IMR-90 (cell line): ENCODE measurements around the gene SPDEF. TPM values are rescaled to one million over a fixed set of nuclear protein-coding genes. Genes with fewer than 3 reads are reported as not detected.

ENCODE experiments used
- ATAC-seq: fragments of 200-7000 bp; cut with Tn5 transposase; 2 replicates; pipeline ENCODE4 v1.9.1; 2020; ENCODE audit warnings: low read depth, mild to moderate bottlenecking, moderate library complexity
- BruUV-seq: library from RNA; stranded (reverse); fragments of 400-500 nt; replicated peaks from 2 replicates; lab custom pipeline; 2021; lab: Mats Ljungman, UMichigan
- CTCF ChIA-PET: fragments of 300-600 bp; formaldehyde crosslinking; extraction: SDS; loops from one replicate; lab custom pipeline; 2021; ENCODE audit warnings: antibody characterized with exemption; lab: Yijun Ruan, JAX
- POLR2A ChIA-PET: fragments of 300-600 bp; sonication (Branson Sonifier 250); formaldehyde crosslinking; loops from one replicate; lab custom pipeline; 2022; ENCODE audit warnings: antibody characterized with exemption; ENCODE audit not compliant: unreplicated experiment; lab: Charles Lee
- DNase-seq: peaks from one replicate; pipeline ENCODE4 v3.0.0; 2013
- H2AFZ ChIP-seq: replicated peaks from 2 replicates; pipeline ENCODE3; 2013; ENCODE audit warnings: low read length, mild to moderate bottlenecking; ENCODE audit not compliant: poor library complexity
- H2AK5ac ChIP-seq: 2 replicates; pipeline ENCODE4 v1.6.1; 2013; ENCODE audit warnings: low read depth, low read length, inconsistent platforms
- H2AK9ac ChIP-seq: replicated peaks from 2 replicates; pipeline ENCODE3; 2013; ENCODE audit warnings: mild to moderate bottlenecking, low read depth, low read length, moderate library complexity; ENCODE audit not compliant: poor library complexity
- H2BK120ac ChIP-seq: 2 replicates; pipeline ENCODE4 v1.6.1; 2013; ENCODE audit warnings: low read depth, low read length, inconsistent platforms
- H2BK15ac ChIP-seq: 3 replicates; pipeline ENCODE4 v1.6.1; 2013; ENCODE audit warnings: low read depth, low read length, inconsistent platforms
- H2BK20ac ChIP-seq: 2 replicates; pipeline ENCODE4 v1.6.1; 2013; ENCODE audit warnings: low read depth, mild to moderate bottlenecking, inconsistent platforms, low read length, moderate library complexity
- H2BK5ac ChIP-seq: 2 replicates; pipeline ENCODE4 v1.6.1; 2013; ENCODE audit warnings: mild to moderate bottlenecking, low read depth, low read length, inconsistent platforms; ENCODE audit not compliant: poor library complexity, severe bottlenecking
- H3K14ac ChIP-seq: replicated peaks from 2 replicates; pipeline ENCODE4 v1.6.1; 2013; ENCODE audit warnings: low read depth, low read length, inconsistent platforms
- H3K18ac ChIP-seq: 2 replicates; pipeline ENCODE4 v1.6.1; 2013; ENCODE audit warnings: low read depth, low read length, control low read depth
- H3K23ac ChIP-seq: 2 replicates; pipeline ENCODE4 v1.6.1; 2013; ENCODE audit warnings: low read depth, low read length, inconsistent platforms
- H3K27ac ChIP-seq: 2 replicates; pipeline ENCODE4 v1.5.1; 2013; ENCODE audit warnings: mild to moderate bottlenecking, control low read depth, low read length; ENCODE audit not compliant: insufficient read depth
- H3K27me3 ChIP-seq: 2 replicates; pipeline ENCODE4 v1.6.1; 2013; ENCODE audit warnings: low read length; ENCODE audit not compliant: control insufficient read depth, insufficient read depth
- H3K36me3 ChIP-seq: 2 replicates; pipeline ENCODE4 v1.6.1; 2013; ENCODE audit warnings: low read length, mixed read lengths; ENCODE audit not compliant: control insufficient read depth, insufficient read depth
- H3K4ac ChIP-seq: 2 replicates; pipeline ENCODE4 v1.6.1; 2013; ENCODE audit warnings: low read depth, low read length, inconsistent platforms
- H3K4me1 ChIP-seq: 2 replicates; pipeline ENCODE4 v1.6.1; 2013; ENCODE audit warnings: low read length, mixed read lengths; ENCODE audit not compliant: control insufficient read depth, insufficient read depth
- H3K4me2 ChIP-seq: 2 replicates; pipeline ENCODE4 v1.6.1; 2013; ENCODE audit warnings: low read depth, mild to moderate bottlenecking, control low read depth, low read length, moderate library complexity
- H3K4me3 ChIP-seq: 2 replicates; pipeline ENCODE4 v1.5.1; 2013; ENCODE audit warnings: low read depth, mild to moderate bottlenecking, control low read depth, low read length, moderate library complexity; ENCODE audit not compliant: insufficient read depth
- H3K56ac ChIP-seq: 2 replicates; pipeline ENCODE4 v1.6.1; 2013; ENCODE audit warnings: low read length, inconsistent platforms; ENCODE audit not compliant: insufficient read depth; ENCODE audit errors: extremely low read depth
- H3K79me1 ChIP-seq, 2 experiments: 2 replicates each; pipeline ENCODE4 v1.6.1; 2013; ENCODE audit warnings: low read length in 2 of 2, inconsistent platforms in 1 of 2, low read depth in 1 of 2
- H3K9ac ChIP-seq: 2 replicates; pipeline ENCODE4 v1.6.1; 2013; ENCODE audit warnings: low read depth, low read length, control low read depth
- H3K9me1 ChIP-seq: 2 replicates; pipeline ENCODE4 v1.6.1; 2013; ENCODE audit warnings: low read length, inconsistent platforms; ENCODE audit not compliant: insufficient read depth
- H3K9me3 ChIP-seq: 2 replicates; pipeline ENCODE4 v1.6.1; 2013; ENCODE audit warnings: low read length; ENCODE audit not compliant: control insufficient read depth, insufficient read depth
- H4K20me1 ChIP-seq: 2 replicates; pipeline ENCODE4 v1.6.1; 2013; ENCODE audit warnings: low read length, inconsistent platforms; ENCODE audit not compliant: insufficient read depth
- H4K5ac ChIP-seq: 2 replicates; pipeline ENCODE4 v1.6.1; 2013; ENCODE audit warnings: mild to moderate bottlenecking, low read depth, low read length, control low read depth
- H4K8ac ChIP-seq, 2 experiments: 2 replicates each; pipeline ENCODE4 v1.6.1; 2013; ENCODE audit warnings: low read depth in 2 of 2, low read length in 2 of 2, control low read depth in 1 of 2, inconsistent platforms in 1 of 2
- H4K91ac ChIP-seq: 2 replicates; pipeline ENCODE4 v1.6.1; 2013; ENCODE audit warnings: low read depth, low read length, inconsistent platforms; ENCODE audit not compliant: insufficient read depth
- CEBPB ChIP-seq: IDR thresholded peaks from 2 replicates; pipeline ENCODE4 v1.6.1; 2012; ENCODE audit warnings: low read depth, low read length, improper control_type of control experiment
- CTCF ChIP-seq: conservative IDR thresholded peaks from 2 replicates; pipeline ENCODE4 v1.5.1; 2012; ENCODE audit warnings: mild to moderate bottlenecking, low read depth, low read length, improper control_type of control experiment
- FOS ChIP-seq: fragments of 150-350 bp; IDR thresholded peaks from 2 replicates; pipeline ENCODE4 v1.6.1; 2016; ENCODE audit warnings: low read depth, low read length
- NFE2L2 ChIP-seq: fragments of 150-350 bp; IDR thresholded peaks from 2 replicates; pipeline ENCODE4 v1.6.1; 2016; ENCODE audit warnings: low read depth, mild to moderate bottlenecking, low read length
- RAD21 ChIP-seq: IDR thresholded peaks from 2 replicates; pipeline ENCODE4 v1.6.1; 2012; ENCODE audit warnings: low read length, improper control_type of control experiment
- RCOR1 ChIP-seq: IDR thresholded peaks from 2 replicates; pipeline ENCODE4 v1.6.1; 2012; ENCODE audit warnings: mild to moderate bottlenecking, low read length, improper control_type of control experiment; ENCODE audit not compliant: insufficient replicate concordance
- RFX5 ChIP-seq: IDR thresholded peaks from 2 replicates; pipeline ENCODE4 v1.8.0; 2012; ENCODE audit warnings: low read depth, mild to moderate bottlenecking, low read length, moderate library complexity
- SMC3 ChIP-seq: fragments of 150-350 bp; IDR thresholded peaks from 2 replicates; pipeline ENCODE4 v1.6.1; 2016; ENCODE audit warnings: low read depth, mild to moderate bottlenecking, antibody characterized with exemption, low read length, moderate library complexity
- WGBS, 2 experiments: methylation state at CpG; one replicate each; pipeline versions ENCODE4 v1.1.5 to v1.1.7; 2013; ENCODE audit warnings: missing lambda C conversion rate in 2 of 2; ENCODE audit not compliant: insufficient read length in 1 of 2; ENCODE audit errors: extremely low coverage in 2 of 2; 5-methylcytosine and 5-hydroxymethylcytosine counted together
- dilution Hi-C: fragments of 300-500 bp; cut with HindIII; formaldehyde crosslinking; loops from one replicate; pipeline ENCODE4 v1.14.3; 2018; ENCODE audit warnings: low sequenced_read_pairs; ENCODE audit not compliant: unreplicated experiment
- in situ Hi-C: fragments of 300-500 bp; cut with MboI; formaldehyde crosslinking; loops from 3 replicates; pipeline ENCODE4 v1.14.3; 2019; ENCODE audit warnings: low sequenced_read_pairs, inconsistent platforms, mixed read lengths
- intact Hi-C: fragments of 100-400 bp; cut with micrococcal nuclease; formaldehyde crosslinking; loops from 2 replicates; pipeline ENCODE4 v1.10.0; 2022
- polyA plus RNA-seq, 3 experiments: library from polyadenylated mRNA; depleted of rRNA; stranded (reverse); fragments of >200 nt; gene quantifications; 2 replicates each; pipeline ENCODE4 v1.2.3, GENCODE V29; 2012; ENCODE audit warnings: low replicate concordance in 1 of 3
- total RNA-seq: library from RNA; depleted of rRNA; stranded (reverse); fragments of >200 nt; gene quantifications from 2 replicates; pipeline ENCODE4 v1.2.3, GENCODE V29; 2012

Gene SPDEF
- total and polyA plus RNA-seq, 2 of the 4 experiments (the other 2 are of a cell fraction) = 0.05 TPM; not detected in 1

GRCh38 chr6:34525431-34526175 is 30.5 kb downstream of the SPDEF start:
- H3K79me1 ChIP-seq = no peaks in the 10 kb centered on the region
- H2AK5ac ChIP-seq = no peak overlapping the region
- no peak overlapping the region for H4K91ac ChIP-seq
- H3K27ac ChIP-seq = no peak overlapping the region
- H4K8ac ChIP-seq = no peak overlapping the region
- no peak overlapping the region for H2BK120ac ChIP-seq
- no peak overlapping the region for H3K4me2 ChIP-seq
- H3K18ac ChIP-seq = no peak overlapping the region
- no peak overlapping the region for H3K9ac ChIP-seq
- peaks cover 15% of the 10 kb centered on the region; the same call in 1 of the 2 replicates for H3K27me3 ChIP-seq
- in situ Hi-C loops (no loop called here), intact Hi-C loops (no loop called here), dilution Hi-C loops (no loop called here)
- no peak overlapping the region for H2BK15ac ChIP-seq
- no peak overlapping the region for H4K5ac ChIP-seq
- BruUV-seq = no TSS peak
- no peak for TF ChIP-seq RFX5
- no peak for TF ChIP-seq RCOR1
- TF ChIP-seq RAD21 = no peak
- TF ChIP-seq CTCF = no peak
- no peak for TF ChIP-seq FOS
- TF ChIP-seq CEBPB = no peak
- TF ChIP-seq SMC3 = no peak
- TF ChIP-seq NFE2L2 = no peak
- no peak overlapping the region for H3K23ac ChIP-seq
- H2AFZ ChIP-seq = peak overlapping the region; percentile 24
- no peak overlapping the region for H2BK20ac ChIP-seq
- H3K4ac ChIP-seq = no peak overlapping the region
- ChIA-PET POLR2A (no interaction called here), CTCF (interaction anchor here (0.7 to 0.9 kb wide), 2 partner anchors 50 to 63 kb away, joined by 3 read pairs; no protein-coding TSS in a partner anchor)
- H3K36me3 ChIP-seq = no peaks in the 10 kb centered on the region
- 87% methylated on average over 3 of the region's 13 CpGs; no CpG with 5 or more reads in 1 of the 2 experiments for WGBS, 2 experiments
- no peak overlapping the region for H2AK9ac ChIP-seq
- peaks cover 4% of the 10 kb centered on the region for H3K4me1 ChIP-seq
- no peaks in the 10 kb centered on the region for H3K9me3 ChIP-seq
- H3K4me3 ChIP-seq = no peak overlapping the region
- peaks cover 3% of the 10 kb centered on the region; the same call in 1 of the 2 replicates for H3K9me1 ChIP-seq
- no peak for DNase-seq
- H3K14ac ChIP-seq = no peak overlapping the region
- H3K56ac ChIP-seq = no peak overlapping the region
- H2BK5ac ChIP-seq = no peak overlapping the region
- H4K20me1 ChIP-seq = no peaks in the 10 kb centered on the region
- no peak for ATAC-seq
